K562 treated with DMSO at 1 percent for 48 hours (cell line): ENCODE results near the gene MUC15. TPM values are rescaled to one million over a fixed set of nuclear protein-coding genes. Genes with fewer than 3 reads are reported as not detected.

ENCODE experiments used
- total RNA-seq: library from RNA; unstranded; fragments of 300-600 nt; gene quantifications from 2 replicates; pipeline ENCODE4 v1.2.3, GENCODE V29; 2022; ENCODE audit warnings: low replicate concordance; ENCODE audit errors: extremely low read depth

Gene MUC15, protein sequence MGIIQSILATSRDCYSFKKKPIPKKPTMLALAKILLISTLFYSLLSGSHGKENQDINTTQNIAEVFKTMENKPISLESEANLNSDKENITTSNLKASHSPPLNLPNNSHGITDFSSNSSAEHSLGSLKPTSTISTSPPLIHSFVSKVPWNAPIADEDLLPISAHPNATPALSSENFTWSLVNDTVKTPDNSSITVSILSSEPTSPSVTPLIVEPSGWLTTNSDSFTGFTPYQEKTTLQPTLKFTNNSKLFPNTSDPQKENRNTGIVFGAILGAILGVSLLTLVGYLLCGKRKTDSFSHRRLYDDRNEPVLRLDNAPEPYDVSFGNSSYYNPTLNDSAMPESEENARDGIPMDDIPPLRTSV
- not detected in 2 replicates for total RNA-seq

DNA sequence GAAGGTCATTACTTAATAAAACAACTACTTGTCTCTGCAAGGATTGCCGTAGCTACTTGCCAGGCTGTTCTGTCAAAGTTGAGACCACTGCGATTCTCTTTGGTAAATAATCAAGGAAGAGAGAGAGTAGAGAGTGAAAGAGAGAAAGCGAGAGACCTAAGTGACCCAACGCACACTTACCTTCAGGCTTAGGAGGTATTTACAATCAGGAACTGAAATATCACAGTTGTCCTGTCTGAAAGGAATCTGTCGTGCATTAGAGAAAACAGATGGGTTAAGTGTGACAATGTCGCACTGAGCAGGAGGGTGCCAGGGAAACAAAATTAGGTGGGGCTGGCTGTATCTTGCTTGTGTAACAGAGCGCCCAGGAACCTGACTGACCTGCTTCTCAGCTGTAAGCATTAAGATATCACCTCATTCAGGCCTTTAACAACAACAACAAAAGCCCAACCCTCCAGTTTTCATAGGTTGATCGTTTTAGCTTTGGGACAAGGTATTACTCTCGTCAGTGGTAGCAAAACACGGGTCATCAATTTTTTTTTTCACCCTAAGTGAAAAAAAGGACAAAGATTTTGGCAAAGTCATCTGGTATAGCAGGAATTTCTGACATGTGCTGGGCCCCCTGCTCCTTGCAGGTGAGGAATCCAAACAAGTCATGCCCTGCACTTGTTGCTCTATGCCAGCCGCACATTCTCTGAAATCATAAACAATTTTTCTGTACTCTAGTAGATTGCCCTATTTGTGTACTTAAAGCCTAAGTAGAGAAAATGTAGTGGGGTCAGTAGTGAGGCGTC is at the start of gene MUC15:
Gene MUC15, minus strand, starts transcription at position 403 of the 794 bp plus-strand sequence. CDS start 5,169 bp downstream, outside the sequence.

Other genes with a start within 250 kb of the MUC15 start
- not detected in 2 replicates for gene ANO3, start 240.1 kb downstream of the MUC15 start, total RNA-seq
- not detected in 2 replicates for gene SLC5A12, start 149.8 kb upstream of the MUC15 start, total RNA-seq